ENCODE data around the gene SERINC5.

The SERINC5 gene

GRCh38 chr5:80172067-80172695 lies 83.7 kb downstream of the SERINC5 start:
- no peak for TF ChIP-seq CTCF (conservative IDR thresholded peaks at IDR 0.05; ENCODE audit: low read depth, low read length)
- H3K4me3 ChIP-seq (ENCODE audit: low read depth, low read length): no peak overlapping the region
- DNase-seq (ENCODE audit: low read depth): no peak

GRCh38 chr5:80170117-80170535 lies 85.7 kb downstream of the SERINC5 start:
- no peak for TF ChIP-seq CTCF (conservative IDR thresholded peaks at IDR 0.05; ENCODE audit: low read depth, low read length)
- no peak for DNase-seq (ENCODE audit: low read depth)
- no peak overlapping the region for H3K4me3 ChIP-seq (ENCODE audit: low read depth, low read length)

- no peak overlapping the region for H3K4me3 ChIP-seq (ENCODE audit: low read depth, low read length)
- DNase-seq (ENCODE audit: low read depth): no peak
- no peak for TF ChIP-seq CTCF (conservative IDR thresholded peaks at IDR 0.05; ENCODE audit: low read depth, low read length)
Measured at GRCh38 chr5:80168388-80169028, 87.3 kb downstream of the SERINC5 start.

- no peak overlapping the region for H3K4me3 ChIP-seq (ENCODE audit: low read depth, low read length)
- DNase-seq (ENCODE audit: low read depth): no peak
- TF ChIP-seq CTCF (conservative IDR thresholded peaks at IDR 0.05; ENCODE audit: low read depth, low read length): no peak
Measured at GRCh38 chr5:80165452-80165851, 90.4 kb downstream of the SERINC5 start.

- no peak for TF ChIP-seq CTCF (conservative IDR thresholded peaks at IDR 0.05; ENCODE audit: low read depth, low read length)
- DNase-seq (ENCODE audit: low read depth): no peak
- H3K4me3 ChIP-seq (ENCODE audit: low read depth, low read length): no peak overlapping the region
Measured at GRCh38 chr5:80161165-80161564, 94.7 kb downstream of the SERINC5 start.

GRCh38 chr5:80160242-80160641 lies 95.6 kb downstream of the SERINC5 start:
- TF ChIP-seq CTCF (conservative IDR thresholded peaks at IDR 0.05; ENCODE audit: low read depth, low read length): no peak
- no peak for DNase-seq (ENCODE audit: low read depth)
- H3K4me3 ChIP-seq (ENCODE audit: low read depth, low read length): no peak overlapping the region
